Measurements from ENCODE around the gene AUH. TPM values are rescaled to one million over a fixed set of nuclear protein-coding genes. Genes with fewer than 3 reads are reported as not detected.

AUH gene
- total and polyA plus RNA-seq, 2 donors (not counting 1 experiment from before 2014, with no cell fraction given), result 5.2 to 29.1 TPM

GRCh38 chr9:91307279-91307678 lies 54.4 kb downstream of the AUH start:
- no peaks in the 10 kb centered on the region for H3K27me3 ChIP-seq (replicated peaks in 1 of 4; ENCODE audit: control extremely low read depth in 1 of 4, control insufficient read depth in 3 of 4, insufficient read depth in 4 of 4, low read length in 3 of 4)
- Mint-ChIP-seq H3K27ac (no peak overlapping the region), H3K4me1 (peaks cover 2% of the 10 kb centered on the region), H3K9me3 (ENCODE audit: insufficient read depth) (no peaks in the 10 kb centered on the region), H3K4me3 (no peak overlapping the region), H3K27me3 (no peaks in the 10 kb centered on the region)
- DNase-seq (no peak), ATAC-seq (ENCODE audit: low read depth) (no peak)
- WGBS (ENCODE audit: insufficient coverage), result 91% methylated on average over 4 of the region's 5 CpGs
- no peak overlapping the region for H2AFZ ChIP-seq (ENCODE audit: insufficient read depth, low read depth, low read length, poor library complexity, severe bottlenecking)
- ChIA-PET POLR2A (no interaction called here), CTCF (no interaction called here)
- no peaks in the 10 kb centered on the region for H3K4me1 ChIP-seq (ENCODE audit: control insufficient read depth in 2 of 2, insufficient read depth in 2 of 2, low read length in 2 of 2)
- H3K9ac ChIP-seq (ENCODE audit: low read length), result no peak overlapping the region
- intact Hi-C loops (cut with micrococcal nuclease), result no loop called here
- H3K27ac ChIP-seq (ENCODE audit: low read length in 2 of 2), result no peak overlapping the region
- peaks cover 8% of the 10 kb centered on the region for H4K20me1 ChIP-seq (ENCODE audit: control insufficient read depth, insufficient read depth, low read length, poor library complexity, severe bottlenecking)
- H3K4me2 ChIP-seq (replicated peaks; ENCODE audit: low read depth, low read length, poor library complexity, severe bottlenecking), result no peak overlapping the region
- H3K4me3 ChIP-seq (ENCODE audit: control extremely low read depth in 1 of 5, extremely low read depth in 1 of 5, insufficient read depth in 1 of 5, low read depth in 2 of 5, low read length in 4 of 5), result no peak overlapping the region
- peaks cover 0 to 4% of the 10 kb centered on the region in 2 experiments for H3K36me3 ChIP-seq (replicated peaks in 1 of 2; ENCODE audit: control extremely low read depth in 1 of 2, control insufficient read depth in 1 of 2, extremely low read depth in 1 of 2, insufficient read depth in 2 of 2, low read length in 1 of 2)
- H3K9me3 ChIP-seq (ENCODE audit: control extremely low read depth in 1 of 3, control insufficient read depth in 2 of 3, insufficient read depth in 1 of 3, low read length in 2 of 3), result no peaks in the 10 kb centered on the region
- H3K79me2 ChIP-seq (ENCODE audit: control insufficient read depth, insufficient read depth, low read length), result no peaks in the 10 kb centered on the region
- TF ChIP-seq CTCF (IDR thresholded peaks at IDR 0.05) (no peak), EZH2 (IDR thresholded peaks at IDR 0.05; ENCODE audit: borderline replicate concordance, insufficient read depth, low read depth, low read length, poor library complexity, severe bottlenecking) (no peak)

- WGBS (ENCODE audit: insufficient coverage), result 100% methylated on average over 1 of the region's 1 CpG
- Histone ChIP-seq H4K20me1 (ENCODE audit: control insufficient read depth, insufficient read depth, low read length, poor library complexity, severe bottlenecking) (peaks cover 8% of the 10 kb centered on the region), H3K36me3 (replicated peaks in 1 of 2; ENCODE audit: control extremely low read depth in 1 of 2, control insufficient read depth in 1 of 2, extremely low read depth in 1 of 2, insufficient read depth in 2 of 2, low read length in 1 of 2) (peaks cover 0 to 4% of the 10 kb centered on the region in 2 experiments), H3K4me2 (replicated peaks; ENCODE audit: low read depth, low read length, poor library complexity, severe bottlenecking) (no peak overlapping the region), H3K27me3 (replicated peaks in 1 of 4; ENCODE audit: control extremely low read depth in 1 of 4, control insufficient read depth in 3 of 4, insufficient read depth in 4 of 4, low read length in 3 of 4) (no peaks in the 10 kb centered on the region), H3K27ac (ENCODE audit: low read length in 2 of 2) (no peak overlapping the region), H3K79me2 (ENCODE audit: control insufficient read depth, insufficient read depth, low read length) (no peaks in the 10 kb centered on the region), H3K9ac (ENCODE audit: low read length) (no peak overlapping the region), H3K4me3 (ENCODE audit: control extremely low read depth in 1 of 5, extremely low read depth in 1 of 5, insufficient read depth in 1 of 5, low read depth in 2 of 5, low read length in 4 of 5) (no peak overlapping the region), H2AFZ (ENCODE audit: insufficient read depth, low read depth, low read length, poor library complexity, severe bottlenecking) (no peak overlapping the region), H3K9me3 (ENCODE audit: control extremely low read depth in 1 of 3, control insufficient read depth in 2 of 3, insufficient read depth in 1 of 3, low read length in 2 of 3) (no peaks in the 10 kb centered on the region), H3K4me1 (ENCODE audit: control insufficient read depth in 2 of 2, insufficient read depth in 2 of 2, low read length in 2 of 2) (no peaks in the 10 kb centered on the region)
- DNase-seq (no peak), ATAC-seq (ENCODE audit: low read depth) (no peak)
- no peaks in the 10 kb centered on the region for H3K9me3 Mint-ChIP-seq (ENCODE audit: insufficient read depth)
- no peaks in the 10 kb centered on the region for H3K27me3 Mint-ChIP-seq
- TF ChIP-seq EZH2 (IDR thresholded peaks at IDR 0.05; ENCODE audit: borderline replicate concordance, insufficient read depth, low read depth, low read length, poor library complexity, severe bottlenecking) (no peak), CTCF (IDR thresholded peaks at IDR 0.05) (no peak)
- H3K4me1 Mint-ChIP-seq, result peaks cover 2% of the 10 kb centered on the region
- intact Hi-C loops (cut with micrococcal nuclease), result no loop called here
- H3K27ac Mint-ChIP-seq, result no peak overlapping the region
- POLR2A ChIA-PET, result no interaction called here
- H3K4me3 Mint-ChIP-seq, result no peak overlapping the region
- CTCF ChIA-PET, result no interaction called here
These were observed 55.5 kb downstream of the AUH start for GRCh38 chr9:91306296-91306630.

Measured in B cell (primary cell).